A172 (cell line): ENCODE measurements around the gene KRTAP5-9. TPM values are rescaled to one million over a fixed set of nuclear protein-coding genes. Genes with fewer than 3 reads are reported as not detected.
"Not testable (repeated sequence)": the region's sequence is repeated elsewhere in the genome, so short reads cannot be mapped to it uniquely, and the experiment has no call there.

Experiments used
- DNase-seq: peaks from one replicate; pipeline ENCODE4 v3.0.0-alpha.2; 2015; ENCODE audit warnings: low spot score
- total RNA-seq: library from RNA; depleted of rRNA; stranded (reverse); fragments of >200 nt; shearing (Covaris generic); gene quantifications from 2 replicates; pipeline ENCODE4 v1.2.3, GENCODE V29; 2014

The KRTAP5-9 gene
- total RNA-seq, 1 experiment from 2014 or later, result not detected

DNA sequence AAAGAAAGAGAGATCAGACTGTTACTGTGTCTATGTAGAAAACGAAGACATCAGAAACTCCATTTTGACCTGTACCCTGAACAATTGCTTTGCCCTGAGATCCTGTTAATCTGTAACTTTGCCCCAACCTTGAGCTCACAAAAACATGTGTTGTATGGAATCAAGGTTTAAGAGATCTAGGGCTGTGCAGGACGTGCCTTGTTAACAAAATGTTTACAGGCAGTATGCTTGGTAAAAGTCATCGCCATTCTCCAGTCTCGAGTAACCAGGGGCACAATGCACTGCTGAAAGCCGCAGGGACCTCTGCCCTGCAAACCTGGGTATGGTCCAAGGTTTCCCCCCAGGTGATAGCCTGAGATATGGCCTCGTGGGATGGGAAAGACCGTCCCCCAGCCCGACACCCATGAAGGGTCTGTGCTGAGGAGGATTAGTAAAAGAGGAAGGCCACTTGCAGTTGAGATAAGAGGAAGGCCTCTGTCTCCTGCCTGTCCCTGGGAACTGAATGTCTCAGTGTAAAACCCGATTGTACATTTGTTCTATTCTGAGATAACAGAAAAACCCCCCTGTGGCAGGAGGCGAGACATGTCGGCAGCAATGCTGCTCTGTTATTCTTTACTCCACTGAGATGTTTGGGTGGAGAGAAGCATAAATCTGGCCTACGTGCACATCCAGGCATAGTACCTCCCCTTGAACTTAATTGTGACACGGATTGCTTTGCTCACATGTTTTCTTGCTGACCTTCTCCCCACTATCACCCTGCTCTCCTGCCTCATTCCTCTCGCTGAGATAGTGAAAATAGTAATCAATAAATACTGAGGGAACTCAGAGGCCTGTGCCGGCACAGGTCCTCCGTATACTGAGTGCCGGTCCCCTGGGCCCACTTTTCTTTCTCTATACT is 13.3 kb upstream of the KRTAP5-9 start:
- not testable (repeated sequence) for DNase-seq

- no peak for DNase-seq
Observed at GRCh38 chr11:71535825-71536224, 12.4 kb upstream of the KRTAP5-9 start.

- DNase-seq, result no peak
Observed at GRCh38 chr11:71537537-71537936, 10.7 kb upstream of the KRTAP5-9 start.

DNA sequence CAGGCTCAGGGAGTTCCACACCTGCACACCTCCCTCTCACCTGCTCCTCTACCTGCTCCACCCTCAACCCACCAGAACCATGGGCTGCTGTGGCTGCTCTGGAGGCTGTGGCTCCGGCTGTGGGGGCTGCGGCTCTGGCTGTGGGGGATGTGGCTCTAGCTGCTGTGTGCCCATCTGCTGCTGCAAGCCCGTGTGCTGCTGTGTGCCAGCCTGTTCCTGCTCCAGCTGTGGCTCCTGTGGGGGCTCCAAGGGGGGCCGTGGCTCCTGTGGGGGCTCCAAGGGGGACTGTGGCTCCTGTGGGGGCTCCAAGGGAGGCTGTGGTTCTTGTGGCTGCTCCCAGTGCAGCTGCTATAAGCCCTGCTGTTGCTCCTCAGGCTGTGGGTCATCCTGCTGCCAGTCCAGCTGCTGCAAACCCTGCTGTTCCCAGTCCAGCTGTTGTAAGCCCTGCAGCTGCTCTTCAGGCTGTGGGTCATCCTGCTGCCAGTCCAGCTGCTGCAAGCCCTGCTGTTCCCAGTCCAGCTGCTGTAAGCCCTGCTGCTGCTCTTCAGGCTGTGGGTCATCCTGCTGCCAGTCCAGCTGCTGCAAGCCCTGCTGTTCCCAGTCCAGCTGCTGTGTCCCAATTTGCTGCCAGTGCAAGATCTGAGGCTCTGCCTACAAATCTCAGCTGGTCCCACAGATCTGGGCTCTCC is 10.1 kb upstream of the KRTAP5-9 start, which contains the start of gene KRTAP5-8:
TSS of gene KRTAP5-8 (plus strand) at position 49 of the 689 bp plus-strand sequence. CDS start at position 80, 31 bp downstream.
- DNase-seq, result not testable (repeated sequence)

- no peak for DNase-seq
Observed at GRCh38 chr11:71538666-71538990, 9.6 kb upstream of the KRTAP5-9 start.

GRCh38 chr11:71539017-71539416 is 9.2 kb upstream of the KRTAP5-9 start:
- DNase-seq, result no peak

DNA sequence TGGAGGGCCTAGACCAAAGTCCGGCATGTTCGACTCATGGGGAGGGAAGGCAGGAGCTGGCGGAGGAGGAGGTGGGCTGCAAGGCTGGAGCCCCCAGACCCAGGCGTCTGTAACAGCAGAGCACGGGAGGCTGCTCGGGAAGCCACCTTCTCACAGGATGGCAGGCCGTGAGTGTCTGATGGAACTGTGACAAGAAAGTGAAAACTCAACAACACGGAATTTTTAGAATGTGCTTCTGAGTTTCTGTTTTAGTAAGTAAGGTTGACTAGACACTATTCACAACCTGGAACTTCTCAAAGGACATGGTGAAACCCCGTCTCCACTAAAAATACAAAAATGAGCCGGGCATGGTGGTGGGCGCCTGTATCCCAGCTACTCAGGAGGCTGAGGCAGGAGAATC is 8.2 kb upstream of the KRTAP5-9 start:
- DNase-seq, result not testable (repeated sequence)

DNA sequence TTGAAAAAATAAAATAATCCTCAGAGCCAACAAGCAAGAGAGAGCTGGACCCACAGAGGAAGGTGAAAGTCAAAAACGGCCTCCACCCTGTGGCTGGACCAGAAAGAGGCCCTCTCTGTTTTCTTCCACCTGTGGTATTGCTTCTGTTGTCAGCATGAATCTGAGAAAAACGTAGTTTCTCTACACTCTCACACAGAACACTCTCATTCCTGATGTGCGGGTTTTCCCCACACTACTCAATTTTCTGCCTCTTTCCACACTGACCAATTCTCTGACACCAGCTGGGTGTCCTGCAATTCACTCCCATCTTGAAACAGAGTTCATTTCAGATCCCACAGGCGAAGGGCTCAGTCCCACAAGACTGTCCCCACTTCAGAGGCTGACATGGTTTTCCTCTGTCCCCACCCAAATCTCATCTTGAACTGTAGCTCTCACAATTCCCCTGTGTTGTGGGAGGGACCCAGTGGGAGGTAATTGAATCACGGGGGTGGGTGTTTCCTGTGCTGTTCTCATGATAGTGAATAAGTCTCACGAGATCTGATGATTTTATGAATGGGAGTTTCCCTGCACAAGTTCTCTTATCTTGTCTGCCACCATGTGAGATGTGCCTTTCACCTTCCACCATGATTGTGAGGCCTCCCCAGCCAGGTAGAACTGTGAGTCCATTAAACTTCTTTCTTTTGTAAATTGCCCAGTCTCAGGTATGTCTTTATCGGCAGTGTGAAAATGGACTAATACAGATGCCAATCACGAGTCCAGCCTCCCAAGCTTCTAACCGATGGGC is 7.5 kb upstream of the KRTAP5-9 start:
- not testable (repeated sequence) for DNase-seq

GRCh38 chr11:71542382-71542781 is 5.8 kb upstream of the KRTAP5-9 start:
- no peak for DNase-seq

GRCh38 chr11:71542879-71543777 is 5.1 kb upstream of the KRTAP5-9 start:
- DNase-seq, result no peak

GRCh38 chr11:71543866-71544265 is 4.4 kb upstream of the KRTAP5-9 start:
- DNase-seq, result no peak

GRCh38 chr11:71544525-71545214 is 3.5 kb upstream of the KRTAP5-9 start:
- DNase-seq, result no peak

DNA sequence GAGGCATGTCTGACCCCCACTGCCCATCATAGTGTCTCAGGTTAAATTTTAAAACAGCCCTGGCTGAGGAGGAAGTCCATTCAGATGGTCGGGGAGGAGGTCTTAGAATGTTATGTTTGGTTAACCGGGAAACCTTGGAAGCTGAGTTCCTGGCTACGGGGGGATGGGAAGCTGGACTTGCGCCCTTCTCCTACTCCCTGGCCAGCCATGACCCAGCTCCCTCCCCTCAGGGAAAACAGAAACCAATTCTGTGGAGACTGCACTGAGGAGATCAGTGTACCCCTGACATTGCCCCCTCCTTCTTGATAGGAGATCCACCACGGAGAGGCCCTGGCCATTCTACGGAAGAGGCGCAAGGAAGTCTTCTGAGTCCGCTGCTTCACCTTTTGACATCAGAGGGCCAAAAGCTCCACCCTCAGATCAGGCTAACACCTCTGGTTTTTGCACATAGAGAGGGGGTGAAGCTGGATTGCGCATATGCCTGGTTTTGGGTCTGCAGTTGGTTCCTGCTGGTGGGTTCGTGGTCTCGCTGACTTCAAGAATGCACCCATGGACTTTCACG is 2.7 kb upstream of the KRTAP5-9 start:
- no peak for DNase-seq

GRCh38 chr11:71548716-71549151 is 514 bp downstream of the KRTAP5-9 start:
- no peak for DNase-seq

- DNase-seq, result no peak
Observed at GRCh38 chr11:71551711-71552110, 3.5 kb downstream of the KRTAP5-9 start.

DNA sequence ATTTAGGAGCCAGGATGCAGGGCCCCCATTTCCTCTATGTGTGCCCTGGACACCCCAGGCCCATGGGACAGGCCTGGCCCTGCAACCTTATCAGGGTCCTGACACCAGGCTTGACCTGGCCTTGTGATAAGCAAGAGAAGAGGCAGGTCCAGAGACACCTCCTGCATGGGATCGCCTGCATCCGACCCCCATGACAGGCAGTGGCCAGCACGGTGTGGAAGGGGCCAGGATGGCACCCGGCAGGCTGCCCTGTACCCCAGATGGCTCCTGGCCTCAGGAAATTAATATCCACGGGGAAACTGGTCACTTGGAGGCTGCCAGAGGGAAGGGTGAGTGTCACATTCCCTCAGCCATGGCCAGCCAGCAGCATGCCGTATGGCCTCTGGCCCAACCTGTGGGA is 6.8 kb downstream of the KRTAP5-9 start:
- DNase-seq, result no peak

DNA sequence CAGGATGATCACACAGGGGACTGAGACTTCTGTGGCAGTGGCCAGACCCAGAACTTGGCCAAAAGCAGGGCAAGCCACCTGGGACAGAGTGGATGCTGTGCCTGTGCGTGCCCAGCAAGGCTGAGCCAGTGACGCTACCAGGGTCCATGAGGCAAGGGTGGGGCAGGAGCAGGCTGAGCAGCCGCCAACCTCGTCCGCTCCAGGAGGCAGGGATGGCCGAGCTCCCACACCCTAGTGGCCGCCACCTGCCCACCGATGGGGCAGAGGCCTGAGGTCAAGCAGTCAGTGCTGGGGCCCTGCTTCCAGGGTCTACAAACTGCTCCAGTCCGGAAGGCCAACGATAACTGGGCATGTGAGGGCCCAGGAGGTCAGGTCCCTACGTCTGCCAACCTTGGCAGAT is 7.3 kb downstream of the KRTAP5-9 start:
- DNase-seq, result no peak

- DNase-seq, result no peak
Observed at GRCh38 chr11:71556018-71556417, 7.8 kb downstream of the KRTAP5-9 start.

GRCh38 chr11:71557257-71557656 is 9.0 kb downstream of the KRTAP5-9 start:
- DNase-seq, result no peak

DNA sequence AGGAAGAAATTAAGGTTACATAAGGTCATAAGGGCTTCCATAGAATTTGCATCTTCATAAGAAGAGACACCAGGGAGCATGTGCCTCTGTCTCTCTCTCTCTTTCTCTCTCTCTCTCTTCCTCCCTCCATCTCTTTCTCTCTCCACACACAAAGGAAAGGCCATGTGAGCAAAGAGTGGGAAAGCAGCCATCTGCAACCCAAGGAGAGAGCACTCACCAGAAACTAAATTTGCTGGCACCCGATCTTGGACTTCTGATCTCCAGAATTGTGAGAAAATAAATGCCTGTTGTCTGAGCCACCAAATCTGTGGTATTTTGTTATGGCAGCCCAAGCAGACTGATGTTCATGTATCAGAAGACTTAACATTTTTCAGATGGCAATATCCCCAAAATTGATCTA is 10.8 kb downstream of the KRTAP5-9 start:
- DNase-seq, result no peak
